Common myeloid progenitor, CD34-positive (primary cell): ENCODE data around the gene NBPF4.

ENCODE experiments used
- CTCF ChIA-PET: fragments of 350-600 bp; sonication (Branson Sonifier 250); formaldehyde crosslinking; loops from one replicate; lab custom pipeline; 2021; ENCODE audit warnings: antibody characterized with exemption; lab: Charles Lee
- POLR2A ChIA-PET: fragments of 350-600 bp; sonication (Branson Sonifier 250); formaldehyde crosslinking; loops from one replicate; lab custom pipeline; 2021; ENCODE audit warnings: antibody characterized with exemption; lab: Charles Lee
- DNase-seq, 3 donors: peaks; one replicate each; pipeline versions ENCODE4 v3.0.0 to v3.0.0-alpha.2; 2013
- H3K27ac ChIP-seq, 2 experiments: 1 replicate in 1 of 2; 2 replicates in 1 of 2; pipeline ENCODE4 v1.7.0; 2013; ENCODE audit warnings: inconsistent platforms in 2 of 2, low read length in 2 of 2, mild to moderate bottlenecking in 2 of 2, low read depth in 1 of 2, moderate library complexity in 1 of 2; ENCODE audit not compliant: severe bottlenecking in 2 of 2, insufficient read depth in 1 of 2, poor library complexity in 1 of 2
- H3K27me3 ChIP-seq, 5 experiments: replicated peaks in 2 of 5; 1 replicate in 3 of 5; 2 replicates in 2 of 5; pipeline versions ENCODE4 v1.6.1 to v1.7.0; 2013; ENCODE audit warnings: low read length in 4 of 5, mild to moderate bottlenecking in 2 of 5, moderate library complexity in 2 of 5, inconsistent platforms in 1 of 5; ENCODE audit not compliant: insufficient read depth in 5 of 5, control insufficient read depth in 4 of 5
- H3K36me3 ChIP-seq, 4 experiments: 1 replicate in 2 of 4; 2 replicates in 2 of 4; pipeline versions ENCODE4 v1.6.1 to v1.7.0; 2013; ENCODE audit warnings: low read length in 3 of 4, control low read depth in 1 of 4, mild to moderate bottlenecking in 1 of 4; ENCODE audit not compliant: control insufficient read depth in 4 of 4, insufficient read depth in 4 of 4
- H3K4me1 ChIP-seq, 4 experiments: 1 replicate in 3 of 4; 2 replicates in 1 of 4; pipeline versions ENCODE4 v1.6.1 to v1.7.1; 2013; ENCODE audit warnings: low read length in 3 of 4, mild to moderate bottlenecking in 3 of 4, control low read depth in 1 of 4, inconsistent platforms in 1 of 4, moderate library complexity in 1 of 4; ENCODE audit not compliant: control insufficient read depth in 4 of 4, insufficient read depth in 4 of 4; ENCODE audit errors: control extremely low read depth in 1 of 4
- H3K4me3 ChIP-seq, 7 experiments: 1 replicate in 4 of 7; 2 replicates in 3 of 7; pipeline versions ENCODE4 v1.5.1 to v1.7.0; 2013; ENCODE audit warnings: mild to moderate bottlenecking in 7 of 7, low read length in 6 of 7, moderate library complexity in 6 of 7, inconsistent platforms in 2 of 7, low read depth in 2 of 7, control low read depth in 1 of 7; ENCODE audit not compliant: insufficient read depth in 4 of 7, control insufficient read depth in 1 of 7; ENCODE audit errors: extremely low read depth in 1 of 7
- H3K9me3 ChIP-seq, 5 experiments: 1 replicate in 4 of 5; 2 replicates in 1 of 5; pipeline versions ENCODE4 v1.6.1 to v1.7.1; 2013; ENCODE audit warnings: low read length in 4 of 5, mild to moderate bottlenecking in 2 of 5, inconsistent platforms in 1 of 5, low read depth in 1 of 5, moderate library complexity in 1 of 5; ENCODE audit not compliant: control insufficient read depth in 4 of 5, insufficient read depth in 2 of 5; ENCODE audit errors: control extremely low read depth in 1 of 5
- WGBS: methylation state at CpG from one replicate; pipeline ENCODE4 v1.1.5; 2013; ENCODE audit not compliant: insufficient coverage; 5-methylcytosine and 5-hydroxymethylcytosine counted together

The NBPF4 gene

DNA sequence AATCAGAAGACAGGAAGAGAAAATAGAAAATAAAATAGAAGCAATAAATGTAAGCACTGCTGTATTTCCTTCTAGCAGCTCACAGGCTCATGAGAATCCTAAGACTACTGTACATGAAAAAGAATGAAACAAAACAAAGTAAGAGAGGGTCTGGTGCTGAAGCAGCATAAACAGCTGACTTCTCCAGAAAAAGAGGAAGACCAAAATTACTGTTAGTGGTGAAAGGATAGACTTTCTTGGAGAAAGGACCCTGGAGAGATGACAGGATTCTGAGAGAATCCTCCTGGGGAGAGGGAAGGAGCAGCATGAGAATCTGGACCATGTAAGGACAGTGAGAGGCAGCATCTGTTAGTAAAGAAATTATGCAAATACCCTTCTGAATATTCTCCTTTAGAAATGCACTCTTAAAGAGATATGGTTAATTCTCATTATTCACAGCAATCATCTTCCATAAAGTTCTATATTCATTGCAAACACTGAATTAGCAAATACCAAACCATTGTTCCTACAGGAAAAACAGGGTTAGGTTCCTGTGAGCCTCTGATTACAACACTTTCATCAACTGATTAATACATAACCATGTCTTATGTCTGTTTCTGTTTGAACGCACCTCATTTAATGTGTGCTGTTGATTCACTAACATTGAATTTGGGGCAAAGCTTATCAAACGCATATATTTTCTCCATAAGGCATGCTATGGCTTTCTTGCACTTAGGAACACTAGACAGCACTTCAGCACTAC is 60.7 kb downstream of the NBPF4 start:
- WGBS: 100% methylated on average over 1 of the region's 2 CpGs
- POLR2A ChIA-PET: no interaction called here
- no peak for DNase-seq
- CTCF ChIA-PET: interaction anchor here (1.2 to 1.8 kb wide), 2 partner anchors 11 to 17 kb away, joined by 3 to 5 read pairs; partner anchors contain the start of gene SLC25A24
- no peak overlapping the region for H3K27ac ChIP-seq
- peaks cover 8 to 26% (median 10%) of the 10 kb centered on the region in 5 experiments for H3K9me3 ChIP-seq
- no peaks in the 10 kb centered on the region for H3K4me1 ChIP-seq
- H3K27me3 ChIP-seq: no peaks in the 10 kb centered on the region
- H3K4me3 ChIP-seq: no peak overlapping the region
- H3K36me3 ChIP-seq: peaks cover 17 to 69% (median 23%) of the 10 kb centered on the region in 4 experiments

DNA sequence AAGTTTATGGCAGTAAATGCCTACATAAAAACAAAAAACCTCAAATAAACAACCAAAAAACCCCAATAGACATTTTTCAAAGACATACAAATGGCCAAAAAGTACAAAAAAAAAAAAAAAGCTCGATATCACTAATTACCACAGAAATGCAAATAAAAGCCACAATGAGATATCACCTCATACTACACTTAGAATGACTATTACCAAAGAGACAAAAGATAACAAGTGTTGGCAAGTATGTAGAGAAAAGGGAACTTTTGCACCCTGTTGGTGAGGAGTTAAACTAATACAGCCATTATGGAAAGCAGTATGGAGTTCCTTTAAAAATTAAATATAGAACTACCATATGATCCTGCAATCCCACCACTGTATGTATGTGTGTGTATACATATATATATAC is 64.9 kb downstream of the NBPF4 start:
- no CpG with 5 or more reads among the region's 1 CpG for WGBS
- H3K36me3 ChIP-seq: peaks cover 16 to 84% (median 27%) of the 10 kb centered on the region in 4 experiments
- no peak for DNase-seq
- no peak overlapping the region for H3K27ac ChIP-seq
- CTCF ChIA-PET: no interaction called here
- no peak overlapping the region for H3K4me3 ChIP-seq
- H3K4me1 ChIP-seq: no peaks in the 10 kb centered on the region
- no peaks in the 10 kb centered on the region for H3K27me3 ChIP-seq
- POLR2A ChIA-PET: no interaction called here
- H3K9me3 ChIP-seq: peaks cover 5 to 47% (median 15%) of the 10 kb centered on the region in 5 experiments
